ENCODE measurements around the gene NDFIP2. TPM values are rescaled to one million over a fixed set of nuclear protein-coding genes. Genes with fewer than 3 reads are reported as not detected.

Gene NDFIP2
- polyA plus RNA-seq, 1 of the 3 experiments (the other 2 are of a cell fraction): 21.4 TPM

DNA sequence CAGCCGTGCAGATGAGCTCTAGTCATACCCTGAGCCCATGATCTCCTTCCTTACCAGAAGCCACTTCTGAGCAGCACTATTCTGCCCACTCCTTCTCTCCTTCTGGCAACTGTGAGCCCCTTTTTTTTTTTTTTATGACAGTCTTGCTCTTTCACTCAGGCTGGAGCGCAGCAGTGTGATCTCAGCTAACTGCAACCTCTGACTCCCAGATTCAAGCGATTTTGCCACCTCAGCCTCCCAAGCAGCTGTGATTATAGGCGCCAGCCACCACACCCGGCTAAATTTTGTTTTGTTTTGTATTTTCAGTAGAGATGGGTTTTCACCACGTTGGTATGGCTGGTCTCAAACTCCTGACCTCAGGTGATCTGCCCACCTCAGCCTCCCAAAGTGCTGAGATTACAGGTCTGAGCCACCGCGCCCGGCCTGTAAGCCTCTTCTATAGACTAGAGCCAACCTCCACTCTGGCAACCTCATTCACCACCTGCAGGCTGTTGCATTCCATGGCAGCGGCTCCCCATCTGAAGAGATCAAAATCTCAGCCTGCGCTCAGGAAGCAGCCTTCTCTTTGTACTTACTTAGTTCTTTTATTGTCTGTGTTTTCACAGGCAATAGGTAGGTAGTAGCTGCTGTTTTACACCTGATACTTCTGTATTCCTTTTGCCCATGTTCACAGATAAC lies 34.8 kb upstream of the NDFIP2 start:
- WGBS (ENCODE audit: low lambda C conversion rate): 84% methylated on average over 9 of the region's 11 CpGs
- H3K36me3 ChIP-seq (replicated peaks in 1 of 2; ENCODE audit: control insufficient read depth in 1 of 2, insufficient read depth in 2 of 2, low read length in 1 of 2): no peaks in the 10 kb centered on the region
- H3K79me2 ChIP-seq (ENCODE audit: insufficient read depth): no peaks in the 10 kb centered on the region
- 0 out of 4 replicates have a peak, but pooled peaks cover 0 to under 1% of the 10 kb centered on the region in 2 experiments for H3K4me1 ChIP-seq (ENCODE audit: control insufficient read depth in 1 of 2, insufficient read depth in 2 of 2, low read depth in 1 of 2, low read length in 1 of 2)
- no peaks in the 10 kb centered on the region for H3K27me3 ChIP-seq (ENCODE audit: insufficient read depth)
- ChIA-PET POLR2A (no interaction called here), CTCF (interaction anchor here (2.1 kb wide), 1 partner anchor 22 kb away, joined by 7 read pairs; no protein-coding TSS in a partner anchor)
- TF ChIP-seq, protein P1, sequence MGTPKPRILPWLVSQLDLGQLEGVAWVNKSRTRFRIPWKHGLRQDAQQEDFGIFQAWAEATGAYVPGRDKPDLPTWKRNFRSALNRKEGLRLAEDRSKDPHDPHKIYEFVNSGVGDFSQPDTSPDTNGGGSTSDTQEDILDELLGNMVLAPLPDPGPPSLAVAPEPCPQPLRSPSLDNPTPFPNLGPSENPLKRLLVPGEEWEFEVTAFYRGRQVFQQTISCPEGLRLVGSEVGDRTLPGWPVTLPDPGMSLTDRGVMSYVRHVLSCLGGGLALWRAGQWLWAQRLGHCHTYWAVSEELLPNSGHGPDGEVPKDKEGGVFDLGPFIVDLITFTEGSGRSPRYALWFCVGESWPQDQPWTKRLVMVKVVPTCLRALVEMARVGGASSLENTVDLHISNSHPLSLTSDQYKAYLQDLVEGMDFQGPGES (IDR thresholded peaks at IDR 0.05; ENCODE audit: low read depth, low read length): no peak
- TF ChIP-seq GABPA (IDR thresholded peaks at IDR 0.05; ENCODE audit: low read depth): no peak
- no peak for TF ChIP-seq MXI1 (IDR thresholded peaks at IDR 0.05; ENCODE audit: low read depth, low read length)
- no peak for TF ChIP-seq NRF1 (IDR thresholded peaks at IDR 0.05; ENCODE audit: low read depth, low read length)
- TF ChIP-seq RCOR1 (IDR thresholded peaks at IDR 0.05; ENCODE audit: low read length): no peak
- TF ChIP-seq FOXM1 (IDR thresholded peaks at IDR 0.05; ENCODE audit: low read depth): no peak
- TF ChIP-seq, protein P2, sequence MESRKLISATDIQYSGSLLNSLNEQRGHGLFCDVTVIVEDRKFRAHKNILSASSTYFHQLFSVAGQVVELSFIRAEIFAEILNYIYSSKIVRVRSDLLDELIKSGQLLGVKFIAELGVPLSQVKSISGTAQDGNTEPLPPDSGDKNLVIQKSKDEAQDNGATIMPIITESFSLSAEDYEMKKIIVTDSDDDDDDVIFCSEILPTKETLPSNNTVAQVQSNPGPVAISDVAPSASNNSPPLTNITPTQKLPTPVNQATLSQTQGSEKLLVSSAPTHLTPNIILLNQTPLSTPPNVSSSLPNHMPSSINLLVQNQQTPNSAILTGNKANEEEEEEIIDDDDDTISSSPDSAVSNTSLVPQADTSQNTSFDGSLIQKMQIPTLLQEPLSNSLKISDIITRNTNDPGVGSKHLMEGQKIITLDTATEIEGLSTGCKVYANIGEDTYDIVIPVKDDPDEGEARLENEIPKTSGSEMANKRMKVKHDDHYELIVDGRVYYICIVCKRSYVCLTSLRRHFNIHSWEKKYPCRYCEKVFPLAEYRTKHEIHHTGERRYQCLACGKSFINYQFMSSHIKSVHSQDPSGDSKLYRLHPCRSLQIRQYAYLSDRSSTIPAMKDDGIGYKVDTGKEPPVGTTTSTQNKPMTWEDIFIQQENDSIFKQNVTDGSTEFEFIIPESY (IDR thresholded peaks at IDR 0.05; ENCODE audit: borderline replicate concordance, low read depth): no peak
- TF ChIP-seq TAF1 (IDR thresholded peaks at IDR 0.05; ENCODE audit: borderline replicate concordance, low read depth, low read length): no peak
- no peak for TF ChIP-seq MEF2A (IDR thresholded peaks at IDR 0.05; ENCODE audit: borderline replicate concordance, low read depth)
- no peak for TF ChIP-seq FOXJ3 (CRISPR knock-in tag; IDR thresholded peaks at IDR 0.05)
- no peak for TF ChIP-seq JUND (IDR thresholded peaks at IDR 0.05)
- no peak for TF ChIP-seq EP300 (IDR thresholded peaks at IDR 0.05; ENCODE audit: borderline replicate concordance in 1 of 2, low read depth in 1 of 2, low read length in 1 of 2)
- no peak for TF ChIP-seq SIN3A (IDR thresholded peaks at IDR 0.05; ENCODE audit: borderline replicate concordance, low read depth, low read length)
- TF ChIP-seq, protein P3, sequence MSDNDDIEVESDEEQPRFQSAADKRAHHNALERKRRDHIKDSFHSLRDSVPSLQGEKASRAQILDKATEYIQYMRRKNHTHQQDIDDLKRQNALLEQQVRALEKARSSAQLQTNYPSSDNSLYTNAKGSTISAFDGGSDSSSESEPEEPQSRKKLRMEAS (IDR thresholded peaks at IDR 0.05; ENCODE audit: low read depth): no peak
- TF ChIP-seq, protein P4, sequence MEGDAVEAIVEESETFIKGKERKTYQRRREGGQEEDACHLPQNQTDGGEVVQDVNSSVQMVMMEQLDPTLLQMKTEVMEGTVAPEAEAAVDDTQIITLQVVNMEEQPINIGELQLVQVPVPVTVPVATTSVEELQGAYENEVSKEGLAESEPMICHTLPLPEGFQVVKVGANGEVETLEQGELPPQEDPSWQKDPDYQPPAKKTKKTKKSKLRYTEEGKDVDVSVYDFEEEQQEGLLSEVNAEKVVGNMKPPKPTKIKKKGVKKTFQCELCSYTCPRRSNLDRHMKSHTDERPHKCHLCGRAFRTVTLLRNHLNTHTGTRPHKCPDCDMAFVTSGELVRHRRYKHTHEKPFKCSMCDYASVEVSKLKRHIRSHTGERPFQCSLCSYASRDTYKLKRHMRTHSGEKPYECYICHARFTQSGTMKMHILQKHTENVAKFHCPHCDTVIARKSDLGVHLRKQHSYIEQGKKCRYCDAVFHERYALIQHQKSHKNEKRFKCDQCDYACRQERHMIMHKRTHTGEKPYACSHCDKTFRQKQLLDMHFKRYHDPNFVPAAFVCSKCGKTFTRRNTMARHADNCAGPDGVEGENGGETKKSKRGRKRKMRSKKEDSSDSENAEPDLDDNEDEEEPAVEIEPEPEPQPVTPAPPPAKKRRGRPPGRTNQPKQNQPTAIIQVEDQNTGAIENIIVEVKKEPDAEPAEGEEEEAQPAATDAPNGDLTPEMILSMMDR (IDR thresholded peaks at IDR 0.05): no peak
- TF ChIP-seq EZH2phosphoT487 (IDR thresholded peaks at IDR 0.05; ENCODE audit: borderline replicate concordance, low read depth): no peak
- TF ChIP-seq YY1 (IDR thresholded peaks at IDR 0.05; ENCODE audit: low read depth): no peak
- no peaks in the 10 kb centered on the region for H3K9me3 ChIP-seq
- H3F3A ChIP-seq (replicated peaks; ENCODE audit: insufficient read depth): peaks cover under 1% of the 10 kb centered on the region
- no peak overlapping the region for H3K27ac ChIP-seq (ENCODE audit: low read depth in 2 of 2, low read length in 1 of 2)
- no peak overlapping the region for H3K9ac ChIP-seq
- no peak overlapping the region for H3K4me3 ChIP-seq (ENCODE audit: low read depth in 2 of 2, low read length in 1 of 2)
- H3K4me2 ChIP-seq: no peak overlapping the region
- no peak overlapping the region for H2AFZ ChIP-seq (ENCODE audit: low read depth)
- H4K20me1 ChIP-seq (ENCODE audit: insufficient read depth): no peaks in the 10 kb centered on the region
- H3K9me2 ChIP-seq: no peaks in the 10 kb centered on the region
- DNase-seq: no peak
